Fibroblast of villous mesenchyme (primary cell): ENCODE results near the gene DCC. TPM values are rescaled to one million over a fixed set of nuclear protein-coding genes. Genes with fewer than 3 reads are reported as not detected.

Experiments
- DNase-seq: peaks from one replicate; pipeline ENCODE4 v3.0.0-alpha.2; 2010; ENCODE audit warnings: low read depth
- H3K4me3 ChIP-seq: 2 replicates; pipeline ENCODE4 v1.5.1; 2011; ENCODE audit warnings: low read depth, mild to moderate bottlenecking, low read length
- total RNA-seq: library from RNA; depleted of rRNA; stranded (reverse); fragments of >200 nt; gene quantifications from 2 replicates; pipeline ENCODE4 v1.2.3, GENCODE V29; 2012
- TF ChIP-seq, protein P1 (sequence below): IDR thresholded peaks from 2 replicates; pipeline ENCODE4 v1.5.1; 2012; ENCODE audit warnings: low read depth, mild to moderate bottlenecking, low read length; ENCODE audit not compliant: insufficient read depth

DCC gene
- total RNA-seq, 1 donor = not detected

DNA sequence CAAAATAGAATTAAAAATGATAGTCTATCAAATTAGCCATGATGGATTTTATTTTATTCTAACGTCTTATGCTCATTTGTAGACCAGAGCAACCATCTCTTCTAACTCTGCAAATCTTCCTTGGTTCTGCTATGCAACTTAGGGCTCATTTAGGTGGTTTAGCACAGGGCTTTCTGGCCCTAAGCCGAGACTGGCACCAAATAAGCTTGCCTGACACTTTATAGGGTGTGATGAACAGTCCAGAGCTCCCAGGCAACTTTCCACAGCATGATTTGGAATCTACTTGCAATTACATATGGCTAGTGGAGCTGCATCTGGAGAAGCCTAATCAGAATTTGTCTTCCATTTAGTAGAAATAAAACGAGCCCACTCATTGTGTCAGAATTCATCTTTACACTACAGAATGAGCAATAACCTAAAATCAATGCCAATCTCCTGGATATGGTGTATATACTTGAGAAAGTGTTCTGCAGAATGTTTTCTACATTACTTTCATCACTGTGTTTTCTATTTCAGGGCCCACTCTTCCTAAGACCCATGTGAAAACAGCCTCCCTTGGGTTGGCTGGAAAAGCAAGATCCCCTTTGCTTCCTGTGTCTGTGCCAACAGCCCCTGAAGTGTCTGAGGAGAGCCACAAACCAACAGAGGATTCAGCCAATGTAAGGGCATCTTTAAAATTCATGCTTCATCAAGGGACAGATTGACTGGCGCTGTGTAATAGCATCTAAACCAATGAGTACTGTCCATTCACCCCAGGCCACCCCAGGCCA lies 1186.3 kb downstream of the DCC start:
- H3K4me3 ChIP-seq = no peak overlapping the region
- TF ChIP-seq, protein P1, sequence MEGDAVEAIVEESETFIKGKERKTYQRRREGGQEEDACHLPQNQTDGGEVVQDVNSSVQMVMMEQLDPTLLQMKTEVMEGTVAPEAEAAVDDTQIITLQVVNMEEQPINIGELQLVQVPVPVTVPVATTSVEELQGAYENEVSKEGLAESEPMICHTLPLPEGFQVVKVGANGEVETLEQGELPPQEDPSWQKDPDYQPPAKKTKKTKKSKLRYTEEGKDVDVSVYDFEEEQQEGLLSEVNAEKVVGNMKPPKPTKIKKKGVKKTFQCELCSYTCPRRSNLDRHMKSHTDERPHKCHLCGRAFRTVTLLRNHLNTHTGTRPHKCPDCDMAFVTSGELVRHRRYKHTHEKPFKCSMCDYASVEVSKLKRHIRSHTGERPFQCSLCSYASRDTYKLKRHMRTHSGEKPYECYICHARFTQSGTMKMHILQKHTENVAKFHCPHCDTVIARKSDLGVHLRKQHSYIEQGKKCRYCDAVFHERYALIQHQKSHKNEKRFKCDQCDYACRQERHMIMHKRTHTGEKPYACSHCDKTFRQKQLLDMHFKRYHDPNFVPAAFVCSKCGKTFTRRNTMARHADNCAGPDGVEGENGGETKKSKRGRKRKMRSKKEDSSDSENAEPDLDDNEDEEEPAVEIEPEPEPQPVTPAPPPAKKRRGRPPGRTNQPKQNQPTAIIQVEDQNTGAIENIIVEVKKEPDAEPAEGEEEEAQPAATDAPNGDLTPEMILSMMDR = no peak
- DNase-seq = no peak

DNA sequence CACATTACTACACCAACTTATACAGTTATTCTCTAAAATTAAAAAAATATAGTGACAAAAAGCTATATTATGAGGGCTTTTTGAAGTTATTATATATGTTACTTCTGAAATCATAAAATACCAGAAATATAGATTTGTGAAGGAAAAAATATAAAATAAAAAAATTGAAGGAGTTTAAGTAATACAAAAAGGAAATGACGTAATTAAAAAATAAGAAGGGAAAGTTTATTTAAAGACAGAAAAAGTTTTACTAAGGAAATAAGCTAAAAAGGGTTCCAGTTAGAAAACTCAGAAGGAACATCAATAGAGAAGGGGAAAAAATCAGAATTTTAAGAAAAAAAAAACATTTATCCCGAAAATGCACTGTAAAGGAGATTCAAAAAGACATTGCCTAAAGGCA lies 1187.4 kb downstream of the DCC start:
- no peak for DNase-seq
- no peak overlapping the region for H3K4me3 ChIP-seq
- TF ChIP-seq, protein P1 = no peak

DNA sequence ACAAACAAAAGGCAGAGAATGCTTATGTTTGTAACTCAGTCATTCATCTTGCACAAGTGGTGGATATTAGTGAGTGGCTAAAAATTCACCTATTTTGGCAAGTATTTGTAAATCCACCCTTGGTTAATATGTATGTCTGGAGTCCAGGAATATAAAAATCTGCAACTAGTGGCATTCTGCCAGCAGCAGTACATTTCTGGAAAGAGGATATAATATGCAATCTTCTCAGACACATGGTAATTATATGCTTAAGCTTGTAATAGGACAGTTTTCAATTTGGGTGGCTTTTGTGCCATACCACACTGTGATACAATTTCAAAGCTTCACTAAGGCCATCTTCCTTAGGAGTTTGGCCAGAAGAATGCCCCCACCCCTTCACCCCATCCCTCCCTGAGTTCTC lies 1191.2 kb downstream of the DCC start:
- TF ChIP-seq, protein P1 = no peak
- no peak for DNase-seq
- no peak overlapping the region for H3K4me3 ChIP-seq

DNA sequence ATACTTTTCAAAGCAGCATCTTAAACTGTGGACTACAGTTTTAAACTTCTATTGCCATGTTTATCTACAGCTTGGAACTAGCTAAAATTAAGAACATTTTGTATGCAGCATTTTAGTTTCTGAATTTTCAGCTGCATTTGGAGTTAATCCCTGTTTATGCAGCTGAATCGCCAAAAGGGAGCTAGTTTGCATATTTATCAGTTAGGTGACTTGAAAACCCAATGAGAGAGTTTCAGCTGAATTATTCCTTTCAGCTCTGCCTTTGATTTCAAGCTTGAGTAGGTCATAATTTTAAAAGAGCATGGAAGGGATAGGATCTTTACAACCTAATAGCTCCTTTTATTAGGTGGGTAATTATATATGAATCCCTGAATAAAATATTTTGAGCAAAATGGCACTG lies 1191.9 kb downstream of the DCC start:
- TF ChIP-seq, protein P1 = no peak
- no peak overlapping the region for H3K4me3 ChIP-seq
- DNase-seq = no peak

DNA sequence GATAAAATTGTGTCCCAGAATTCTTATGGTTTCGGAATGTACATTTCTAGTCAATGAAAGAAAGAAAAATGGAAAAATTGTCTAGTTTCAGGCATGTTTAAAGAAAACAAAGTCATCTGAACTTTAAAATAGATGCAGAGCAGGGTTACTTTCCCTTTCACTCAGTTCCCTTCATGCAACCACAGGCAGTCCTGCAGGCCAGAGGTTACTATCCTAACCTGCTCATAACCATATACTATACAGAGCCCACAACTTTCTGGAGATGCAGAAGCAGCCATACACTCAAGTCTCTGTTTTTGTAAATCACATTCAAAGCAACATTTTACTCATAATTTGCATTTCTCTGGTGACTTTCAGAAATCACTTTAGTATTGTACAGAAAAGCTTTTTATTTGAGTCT lies 1194.2 kb downstream of the DCC start:
- DNase-seq = no peak
- TF ChIP-seq, protein P1 = no peak
- no peak overlapping the region for H3K4me3 ChIP-seq

DNA sequence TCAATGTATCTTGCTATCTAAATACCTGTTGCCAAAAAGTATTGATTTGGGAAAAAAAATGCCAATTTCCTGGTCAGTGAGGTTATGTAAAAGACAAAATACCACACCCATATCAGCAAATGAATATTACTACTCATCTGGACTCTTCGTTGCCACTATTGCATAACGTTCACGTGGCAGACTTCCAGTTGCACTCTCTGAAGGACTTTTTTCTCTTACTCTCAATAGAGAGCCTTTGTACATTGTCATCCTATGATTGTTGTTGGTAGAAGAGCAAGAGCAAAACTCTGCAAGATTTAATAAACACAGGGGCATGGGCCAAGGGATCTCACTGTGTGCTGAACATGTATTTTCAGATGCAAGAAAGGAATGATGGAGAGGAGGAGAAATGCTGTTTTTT lies 1194.7 kb downstream of the DCC start:
- TF ChIP-seq, protein P1 = no peak
- no peak for DNase-seq
- H3K4me3 ChIP-seq = no peak overlapping the region

DNA sequence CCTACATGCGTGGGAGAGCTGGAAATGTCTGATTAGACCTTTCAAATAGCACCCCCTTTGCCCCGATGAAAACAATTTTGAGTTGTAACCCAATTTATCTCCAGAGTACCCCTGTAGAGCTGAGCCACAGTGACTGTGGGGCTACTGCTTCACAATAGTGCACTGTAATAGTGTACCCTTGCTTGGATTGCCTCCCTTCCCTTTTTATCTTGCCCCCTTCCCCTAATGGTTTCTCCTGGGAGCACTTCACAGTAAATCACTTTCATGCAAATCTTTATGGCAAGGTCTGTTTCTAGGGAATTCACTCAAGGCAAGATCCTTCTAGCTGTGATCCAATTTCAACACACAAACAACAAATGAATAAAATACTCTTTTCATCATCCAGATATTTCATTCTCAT lies 1196.9 kb downstream of the DCC start:
- H3K4me3 ChIP-seq = no peak overlapping the region
- TF ChIP-seq, protein P1 = no peak
- no peak for DNase-seq
